Transverse colon (tissue), 4 donors: ENCODE results near the gene CEND1.

Experiments
- EP300 ChIP-seq: sonication (generic); formaldehyde crosslinking; IDR thresholded peaks from one replicate; pipeline ENCODE4 v1.6.1; 2017; ENCODE audit warnings: antibody characterized with exemption, low read depth
- POLR2A ChIP-seq: fragments of 450-650 bp; IDR thresholded peaks from one replicate; pipeline ENCODE4 v1.6.1; 2016; ENCODE audit warnings: antibody characterized with exemption, mild to moderate bottlenecking, moderate library complexity
- POLR2AphosphoS5 ChIP-seq, 3 donors: sonication (generic); formaldehyde crosslinking; IDR thresholded peaks; one replicate each; pipeline ENCODE4 v1.6.1; 2016; ENCODE audit warnings: antibody characterized with exemption in 3 of 3
- TF ChIP-seq, protein P1 (sequence below), 5 experiments: fragments of 200-600 bp in 3 of 5; fragments of 450-650 bp in 2 of 5; sonication (generic) in 3 of 5; IDR thresholded peaks; 1 replicate in 2 of 5; 2 replicates in 3 of 5; pipeline ENCODE4 v1.5.1; 2016 to 2017; ENCODE audit warnings: antibody characterized with exemption in 5 of 5, inconsistent platforms in 3 of 5, mild to moderate bottlenecking in 2 of 5, moderate library complexity in 1 of 5

DNA sequence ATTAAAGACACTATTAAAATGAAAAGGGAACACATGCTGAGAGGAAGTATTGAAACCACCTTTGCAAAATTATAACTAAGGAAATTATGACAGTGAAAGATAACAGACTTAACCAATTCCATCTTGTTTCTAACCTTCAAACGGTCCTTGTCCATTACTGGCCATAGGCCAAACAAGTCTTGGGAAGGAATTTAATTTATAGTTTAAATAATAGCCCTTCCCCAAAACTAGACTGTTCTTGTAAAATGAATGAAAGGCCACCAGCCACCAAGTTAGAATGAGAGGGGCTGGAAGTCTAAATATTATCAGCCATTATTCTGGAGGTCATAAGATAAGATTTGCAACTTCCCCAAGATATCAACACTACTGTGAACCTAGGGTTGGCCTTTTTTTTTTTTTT lies 44.5 kb downstream of the CEND1 start:
- TF ChIP-seq, protein P1, sequence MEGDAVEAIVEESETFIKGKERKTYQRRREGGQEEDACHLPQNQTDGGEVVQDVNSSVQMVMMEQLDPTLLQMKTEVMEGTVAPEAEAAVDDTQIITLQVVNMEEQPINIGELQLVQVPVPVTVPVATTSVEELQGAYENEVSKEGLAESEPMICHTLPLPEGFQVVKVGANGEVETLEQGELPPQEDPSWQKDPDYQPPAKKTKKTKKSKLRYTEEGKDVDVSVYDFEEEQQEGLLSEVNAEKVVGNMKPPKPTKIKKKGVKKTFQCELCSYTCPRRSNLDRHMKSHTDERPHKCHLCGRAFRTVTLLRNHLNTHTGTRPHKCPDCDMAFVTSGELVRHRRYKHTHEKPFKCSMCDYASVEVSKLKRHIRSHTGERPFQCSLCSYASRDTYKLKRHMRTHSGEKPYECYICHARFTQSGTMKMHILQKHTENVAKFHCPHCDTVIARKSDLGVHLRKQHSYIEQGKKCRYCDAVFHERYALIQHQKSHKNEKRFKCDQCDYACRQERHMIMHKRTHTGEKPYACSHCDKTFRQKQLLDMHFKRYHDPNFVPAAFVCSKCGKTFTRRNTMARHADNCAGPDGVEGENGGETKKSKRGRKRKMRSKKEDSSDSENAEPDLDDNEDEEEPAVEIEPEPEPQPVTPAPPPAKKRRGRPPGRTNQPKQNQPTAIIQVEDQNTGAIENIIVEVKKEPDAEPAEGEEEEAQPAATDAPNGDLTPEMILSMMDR (IDR thresholded peaks at IDR 0.05) = no peak
- no peak for TF ChIP-seq POLR2A
- no peak for TF ChIP-seq EP300
- no peak for TF ChIP-seq POLR2AphosphoS5 (IDR thresholded peaks at IDR 0.05)
